ENCODE results near the gene DRC7.
A peak's percentile ranks its signal among the peaks of the same experiment; 100 is the strongest.
"Not testable (repeated sequence)": the region's sequence is repeated elsewhere in the genome, so short reads cannot be mapped to it uniquely, and the experiment has no call there.

DRC7 gene

DNA sequence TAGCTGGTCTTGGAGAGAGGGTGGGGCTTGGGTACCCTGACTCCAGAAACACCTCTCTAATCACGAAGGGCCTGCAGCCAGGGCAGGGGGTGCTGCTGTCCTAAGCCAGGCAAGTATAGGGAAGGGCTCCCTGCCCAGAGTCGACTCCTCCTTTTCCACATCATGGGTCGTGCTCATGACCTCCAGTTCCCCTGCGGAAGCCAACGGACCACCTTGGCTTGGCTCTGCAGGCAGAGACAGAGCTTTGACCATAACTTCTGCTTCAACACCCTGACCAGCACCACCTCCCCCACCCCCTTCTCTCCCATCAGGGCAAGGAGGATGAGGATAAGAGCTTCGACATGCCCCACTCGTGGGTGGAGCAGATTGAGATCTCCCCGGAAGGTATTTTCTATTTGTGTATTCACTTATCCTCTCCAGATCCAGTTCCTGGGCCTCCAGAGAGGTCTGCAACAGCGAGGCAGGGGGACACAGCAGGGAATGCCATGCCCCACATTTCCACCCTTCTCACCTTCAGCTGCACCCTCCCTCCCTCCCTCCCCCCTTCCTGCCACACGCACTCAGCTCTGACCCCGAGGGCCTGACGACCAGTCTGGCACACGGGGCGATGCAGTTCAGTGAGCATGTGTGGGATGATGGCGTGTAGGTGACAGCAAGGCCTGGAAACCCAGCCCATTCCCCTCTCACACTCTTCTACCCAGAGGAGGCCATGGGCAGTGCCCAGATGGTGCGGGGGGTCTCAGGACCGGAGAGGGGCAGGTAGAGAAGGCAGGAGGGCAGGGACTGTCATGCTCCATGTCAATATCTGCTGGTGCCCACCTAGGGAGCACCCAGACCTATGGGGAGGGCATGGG, 27.0 kb downstream of the DRC7 start:
- no peak for DNase-seq

DNA sequence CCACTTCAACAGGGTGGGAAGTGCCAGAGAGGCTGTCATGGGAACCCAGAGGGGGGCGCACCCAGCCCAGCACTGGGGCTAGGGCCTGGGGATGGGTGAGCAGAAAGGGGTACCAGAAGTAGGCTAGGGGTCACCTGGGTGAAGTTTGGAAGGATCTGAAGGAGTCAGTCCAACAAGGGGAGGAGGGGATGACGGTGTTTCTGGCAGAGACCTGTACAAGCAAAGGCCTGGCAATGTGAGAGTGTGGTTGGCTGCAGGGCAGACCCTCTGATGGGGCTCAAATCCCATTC, 27.5 kb downstream of the DRC7 start:
- DNase-seq, result no peak

DNA sequence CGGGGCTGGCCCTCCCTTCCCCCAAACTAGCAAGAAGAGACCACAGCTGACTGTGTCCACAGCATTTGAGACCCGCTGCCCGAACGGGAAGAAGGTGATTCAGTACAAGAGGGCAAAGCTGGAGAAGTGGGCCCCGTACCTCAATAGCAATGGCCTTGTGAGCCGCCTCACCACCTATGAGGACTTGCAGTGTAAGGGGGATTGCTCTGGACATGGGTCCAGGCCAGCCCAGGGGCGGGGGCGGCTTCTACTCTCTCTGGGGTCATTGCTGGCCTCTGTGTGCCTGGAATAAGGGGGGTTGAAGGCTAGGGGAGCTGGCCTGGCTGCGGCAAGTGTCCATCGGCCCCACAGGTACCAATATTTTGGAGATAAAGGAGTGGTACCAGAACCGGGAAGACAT, 28.0 kb downstream of the DRC7 start:
- DNase-seq, result no peak

DNA sequence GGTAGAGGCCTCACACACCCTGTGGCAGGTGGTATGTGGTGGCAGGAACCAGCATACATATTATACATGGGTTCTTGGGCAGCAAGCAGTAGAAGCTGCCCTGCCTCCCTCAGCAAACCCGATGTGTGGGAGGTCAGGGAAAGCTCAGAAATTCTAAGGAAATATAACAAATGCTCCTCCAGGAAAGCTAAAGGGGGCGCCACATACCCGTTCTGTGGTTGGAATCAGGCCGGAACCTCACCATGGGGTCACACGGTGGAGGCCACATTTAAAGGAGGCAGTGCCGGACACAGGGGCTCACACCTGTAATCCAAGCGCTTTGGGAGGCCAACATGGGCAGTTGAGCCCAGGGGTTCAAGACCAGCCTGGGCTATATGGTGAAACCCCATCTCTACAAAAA, 28.6 kb downstream of the DRC7 start:
- no peak for DNase-seq

DNA sequence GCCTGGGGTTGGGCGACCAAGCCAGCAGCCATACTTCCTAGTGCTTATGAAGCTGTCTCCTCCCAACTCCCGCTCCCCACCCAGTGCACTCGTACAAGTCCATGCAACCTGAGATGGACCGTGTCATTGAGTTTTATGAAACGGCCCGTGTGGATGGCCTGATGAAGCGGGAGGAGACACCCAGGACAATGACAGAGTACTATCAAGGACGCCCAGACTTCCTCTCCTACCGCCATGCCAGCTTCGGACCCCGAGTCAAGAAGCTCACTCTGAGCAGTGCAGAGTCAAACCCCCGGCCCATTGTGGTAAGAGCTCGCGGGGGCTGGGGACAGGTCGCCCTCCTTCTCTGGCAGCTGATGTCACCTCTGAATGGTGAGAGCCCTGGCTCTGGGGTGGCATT, 29.9 kb downstream of the DRC7 start:
- no peak for DNase-seq

DNA sequence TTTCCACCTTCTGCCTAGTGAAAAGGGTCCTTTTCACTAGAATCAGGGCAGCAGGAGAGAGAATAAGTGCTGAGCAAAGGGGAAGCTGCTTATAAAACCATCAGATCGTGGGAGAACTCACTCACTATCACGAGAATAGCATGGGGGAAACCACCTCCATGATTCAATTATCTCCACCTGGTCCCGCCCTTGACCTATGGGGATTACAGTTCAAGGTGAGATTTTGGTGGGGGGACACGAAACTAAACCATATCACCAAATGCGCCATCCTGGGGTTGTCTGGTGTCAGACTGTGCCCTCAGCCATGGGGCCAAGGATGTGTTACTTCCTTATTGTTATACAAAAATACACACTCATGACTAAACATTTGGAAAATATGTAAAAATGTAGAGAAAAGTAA, 30.5 kb downstream of the DRC7 start:
- no peak for DNase-seq

DNA sequence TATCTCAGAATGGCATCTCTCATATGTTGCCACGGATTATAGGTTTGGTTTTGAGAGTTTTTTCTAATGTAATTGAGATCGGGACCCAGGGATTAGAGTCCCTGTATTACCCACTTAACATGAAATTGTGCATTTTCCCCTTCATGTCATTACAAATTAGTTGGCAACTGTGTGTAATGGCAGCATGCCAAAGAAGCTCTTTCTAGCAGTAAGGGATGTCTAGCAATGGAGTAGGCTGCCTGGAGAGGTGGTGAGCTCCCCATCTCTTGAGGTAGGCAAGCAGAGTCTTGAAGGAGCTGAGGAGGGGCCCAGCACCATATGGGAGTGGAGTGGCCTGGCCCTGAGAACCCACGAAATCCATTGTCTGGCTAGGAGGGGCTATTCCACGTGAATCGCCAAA, 30.9 kb downstream of the DRC7 start:
- no peak for DNase-seq

DNA sequence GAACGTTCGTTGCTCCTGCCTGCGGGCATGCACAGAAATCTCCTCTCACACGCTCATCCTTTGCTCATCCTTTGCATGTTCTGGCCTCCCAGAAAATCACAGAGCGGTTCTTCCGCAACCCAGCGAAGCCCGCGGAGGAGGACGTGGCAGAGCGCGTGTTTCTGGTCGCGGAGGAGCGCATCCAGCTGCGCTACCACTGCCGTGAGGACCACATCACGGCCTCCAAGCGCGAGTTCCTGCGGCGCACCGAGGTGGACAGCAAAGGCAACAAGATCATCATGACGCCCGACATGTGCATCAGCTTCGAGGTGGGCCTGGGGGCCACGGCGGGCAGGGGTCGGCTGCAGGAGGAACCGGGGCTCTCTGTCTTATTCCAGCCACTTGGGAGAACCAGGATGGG, 31.4 kb downstream of the DRC7 start:
- no peak for DNase-seq

DNA sequence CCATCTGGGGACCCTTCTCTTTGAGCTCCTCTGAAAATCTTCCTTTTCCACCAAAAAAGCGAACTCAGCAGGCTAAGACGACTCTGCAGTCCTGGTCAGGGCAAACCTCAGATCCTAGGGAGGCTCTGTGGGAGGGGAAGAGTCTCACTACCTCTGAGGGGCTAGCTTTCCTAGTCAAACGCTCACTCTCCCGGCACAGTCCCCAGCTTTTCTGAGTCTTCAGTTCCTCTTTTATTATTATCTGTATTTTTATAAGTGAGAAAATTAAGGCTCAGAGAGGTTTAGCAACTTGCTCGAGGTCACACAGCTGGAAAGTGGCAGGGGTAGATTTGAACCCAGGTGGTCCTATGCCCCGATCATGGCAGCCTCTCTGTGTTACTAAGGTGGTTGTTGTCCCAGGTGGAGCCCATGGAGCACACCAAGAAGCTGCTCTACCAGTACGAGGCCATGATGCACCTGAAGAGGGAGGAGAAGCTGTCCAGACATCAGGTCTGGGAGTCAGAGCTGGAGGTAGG, 31.9 kb downstream of the DRC7 start:
- DNase-seq, result no peak

DNA sequence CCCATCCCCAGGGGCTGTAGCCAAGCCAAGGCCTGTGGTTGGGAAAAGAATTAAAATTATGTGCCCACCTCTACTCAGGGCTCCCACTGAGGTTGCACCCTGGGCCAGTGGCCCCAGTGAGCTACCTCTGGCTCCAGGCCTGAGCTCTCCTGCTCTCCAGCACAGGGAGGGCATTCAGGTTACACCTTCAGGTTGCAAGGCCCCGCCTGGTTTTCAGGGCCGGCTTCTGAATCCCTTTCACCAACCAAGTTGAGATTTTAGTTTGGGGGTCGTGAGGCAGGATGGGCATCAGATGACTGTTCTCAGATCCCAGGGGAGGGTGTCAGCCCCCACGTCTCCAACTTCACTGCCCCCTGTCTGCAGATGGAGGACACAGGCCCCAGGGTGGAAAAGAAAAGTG, 33.0 kb downstream of the DRC7 start:
- DNase-seq, result no peak

DNA sequence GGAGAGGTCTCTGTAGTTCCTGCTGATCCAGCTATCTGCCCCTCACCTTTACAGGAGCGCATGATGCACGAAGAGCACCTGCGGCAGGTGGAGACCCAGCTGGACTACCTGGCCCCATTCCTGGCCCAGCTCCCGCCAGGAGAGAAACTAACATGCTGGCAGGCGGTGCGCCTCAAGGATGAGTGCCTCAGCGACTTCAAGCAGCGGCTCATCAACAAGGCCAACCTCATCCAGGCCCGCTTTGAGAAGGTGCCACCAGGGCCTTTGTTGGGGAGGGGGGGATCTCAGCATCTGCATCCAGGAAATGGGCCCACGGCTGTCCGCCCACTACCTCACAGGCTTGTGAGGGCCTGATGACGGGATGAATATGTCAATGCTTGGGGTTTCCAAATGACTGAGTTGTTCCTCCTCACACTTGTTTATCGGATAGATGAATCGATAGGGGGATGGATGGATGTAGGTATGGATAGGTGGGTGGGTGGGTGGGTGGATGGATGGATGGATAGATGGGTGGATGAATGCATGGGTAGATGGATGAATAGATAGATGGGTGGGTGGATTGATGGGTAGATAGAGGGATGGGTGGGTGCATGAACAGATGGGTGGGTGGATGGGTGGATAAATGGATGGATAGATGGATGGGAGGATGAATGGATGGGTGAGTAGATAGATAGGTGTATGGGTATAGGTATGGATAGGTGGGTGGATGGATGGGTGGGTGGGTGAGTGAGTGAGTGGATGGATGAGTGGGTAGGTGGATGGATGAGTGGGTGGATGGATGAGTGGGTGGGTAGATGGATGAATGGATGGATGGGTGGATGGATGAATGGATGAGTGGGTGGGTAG, 34.0 kb downstream of the DRC7 start:
- DNase-seq, result no peak

DNA sequence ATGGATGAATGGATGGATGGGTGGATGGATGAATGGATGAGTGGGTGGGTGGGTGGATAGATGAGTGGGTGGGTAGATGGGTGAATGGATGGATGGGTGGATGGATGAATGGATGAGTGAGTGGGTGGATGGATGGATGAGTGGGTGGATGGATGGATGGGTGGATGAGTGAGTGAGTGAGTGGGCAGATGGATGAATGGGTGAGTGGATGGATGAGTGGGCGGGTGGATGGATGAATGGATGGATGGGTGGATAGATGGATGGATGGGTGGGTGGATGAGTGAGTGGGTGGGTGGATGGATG, 34.5 kb downstream of the DRC7 start:
- DNase-seq, result no peak

DNA sequence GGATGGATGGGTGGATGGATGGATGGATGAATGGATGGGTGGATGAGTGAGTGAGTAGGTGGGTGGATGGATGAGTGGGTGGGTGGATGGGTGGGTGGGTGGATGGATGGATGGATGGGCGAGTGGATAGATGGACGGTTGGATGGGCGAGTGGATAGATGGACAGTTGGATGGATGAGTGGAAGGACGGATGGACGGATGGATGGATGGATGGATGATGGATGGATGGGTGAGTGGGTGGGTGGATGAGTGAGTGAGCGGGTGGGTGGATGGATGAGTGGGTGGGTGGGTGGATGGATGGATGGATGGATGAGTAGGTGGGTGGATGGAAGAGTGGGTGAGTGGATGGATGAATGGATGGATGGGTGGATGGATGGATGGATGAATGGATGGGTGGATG, 35.2 kb downstream of the DRC7 start:
- DNase-seq, result not testable (repeated sequence)

DNA sequence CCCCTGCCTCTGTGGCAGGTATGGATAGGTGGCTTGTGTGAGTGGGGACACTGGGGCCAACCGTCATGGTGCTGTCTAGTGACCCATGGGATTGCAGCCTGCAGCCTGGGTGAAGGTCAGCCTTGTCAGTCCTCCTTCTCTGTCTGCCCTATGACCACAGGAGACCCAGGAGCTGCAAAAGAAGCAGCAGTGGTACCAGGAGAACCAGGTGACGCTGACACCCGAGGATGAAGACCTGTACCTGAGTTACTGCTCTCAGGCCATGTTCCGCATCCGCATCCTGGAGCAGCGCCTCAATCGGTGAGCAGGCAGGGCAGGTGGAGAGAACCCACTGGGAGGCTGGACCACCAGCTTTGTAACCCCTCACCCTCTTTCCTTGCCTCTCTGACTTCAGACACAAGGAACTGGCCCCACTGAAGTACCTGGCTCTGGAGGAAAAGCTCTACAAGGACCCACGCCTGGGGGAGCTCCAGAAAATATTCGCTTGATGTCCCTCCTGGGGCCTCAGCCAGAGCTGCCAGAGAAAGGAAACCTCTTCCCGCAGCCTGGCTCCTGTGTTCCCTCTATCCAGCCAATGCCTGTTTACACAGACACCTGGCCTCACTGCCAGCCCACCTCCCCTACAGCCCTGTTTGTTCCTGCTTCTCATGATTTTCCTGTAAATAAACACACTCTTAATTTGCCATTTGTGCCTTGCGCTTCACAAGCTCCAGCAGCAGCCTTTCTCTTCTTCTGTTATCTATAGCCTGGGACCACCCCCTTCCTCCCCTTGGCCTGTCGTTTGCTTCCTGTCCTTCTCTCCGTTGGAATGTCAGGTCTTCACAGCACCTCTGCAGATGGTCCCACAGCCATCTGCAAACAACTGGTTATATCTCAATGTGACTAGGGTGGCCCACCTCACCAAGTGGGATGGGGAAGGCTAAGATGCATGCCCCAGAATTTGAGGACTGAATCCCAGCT, 36.4 kb downstream of the DRC7 start:
- DNase-seq, result no peak

DNA sequence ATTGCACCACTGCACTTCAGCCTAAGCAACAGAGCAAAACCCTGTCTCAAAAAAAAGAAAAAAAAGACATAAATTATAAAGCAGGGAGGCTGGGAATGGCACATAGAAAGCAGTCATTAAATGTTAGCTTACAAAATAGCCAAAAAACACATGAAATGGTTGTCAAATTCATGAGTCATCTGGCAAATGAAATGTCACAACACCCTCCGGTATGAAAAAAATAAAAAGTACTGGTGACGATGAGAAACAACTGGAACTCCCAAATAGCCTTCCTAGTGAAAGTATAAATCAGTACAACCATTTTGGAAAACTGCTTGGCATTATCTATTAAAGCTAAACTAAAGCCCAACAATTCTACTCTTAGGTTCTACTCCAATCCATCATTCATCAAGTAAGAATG, 37.4 kb downstream of the DRC7 start:
- DNase-seq, result peak; percentile 9

DNA sequence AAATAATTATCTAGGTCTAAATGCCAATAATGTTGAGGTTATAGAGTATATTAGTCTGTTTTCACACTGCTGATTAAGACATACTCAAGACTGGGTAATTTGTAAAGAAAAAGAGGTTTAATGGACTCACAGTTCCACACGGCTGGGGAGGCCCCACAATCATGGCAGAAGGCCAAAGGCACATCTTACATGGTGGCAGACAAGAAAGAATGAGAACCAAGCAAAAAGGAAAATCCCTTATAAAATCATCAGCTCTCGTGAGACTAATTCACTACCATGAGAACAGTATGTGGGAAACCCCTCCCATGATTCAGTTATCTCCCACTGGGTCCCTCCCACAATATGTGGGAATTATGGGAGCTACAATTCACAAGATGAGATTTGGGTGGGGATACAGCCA, 38.1 kb downstream of the DRC7 start:
- DNase-seq, result no peak

DNA sequence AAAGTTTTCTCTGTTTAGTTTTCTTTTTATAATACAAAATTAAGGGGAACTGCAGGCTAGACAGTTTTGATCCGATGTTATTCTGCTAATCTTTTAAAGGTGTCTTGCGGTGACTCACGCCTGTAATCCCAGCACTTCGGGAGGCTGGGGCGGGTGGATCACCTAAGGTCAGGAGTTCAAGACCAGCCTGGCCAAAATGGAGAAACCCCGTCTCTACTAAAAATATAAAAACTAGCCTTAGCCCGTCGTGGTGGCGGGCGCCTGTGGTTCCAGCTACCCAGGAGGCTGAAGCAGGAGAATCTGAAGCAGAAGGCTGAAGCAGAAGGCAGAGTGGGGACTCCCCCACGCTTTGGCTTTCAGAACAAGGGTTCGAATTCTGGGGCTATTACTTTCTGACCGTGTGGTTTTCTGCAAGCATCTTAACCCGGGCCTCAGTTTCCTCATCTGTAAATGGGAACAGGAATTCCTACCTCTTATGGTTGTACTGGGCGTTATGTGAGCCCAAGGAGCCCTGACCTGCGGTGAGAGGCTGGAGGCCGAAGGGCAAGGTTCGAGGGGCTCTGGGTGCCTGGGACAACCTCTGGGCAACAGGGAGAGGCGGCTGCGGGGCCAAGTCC, 39.8 kb downstream of the DRC7 start:
- no peak for DNase-seq

DNA sequence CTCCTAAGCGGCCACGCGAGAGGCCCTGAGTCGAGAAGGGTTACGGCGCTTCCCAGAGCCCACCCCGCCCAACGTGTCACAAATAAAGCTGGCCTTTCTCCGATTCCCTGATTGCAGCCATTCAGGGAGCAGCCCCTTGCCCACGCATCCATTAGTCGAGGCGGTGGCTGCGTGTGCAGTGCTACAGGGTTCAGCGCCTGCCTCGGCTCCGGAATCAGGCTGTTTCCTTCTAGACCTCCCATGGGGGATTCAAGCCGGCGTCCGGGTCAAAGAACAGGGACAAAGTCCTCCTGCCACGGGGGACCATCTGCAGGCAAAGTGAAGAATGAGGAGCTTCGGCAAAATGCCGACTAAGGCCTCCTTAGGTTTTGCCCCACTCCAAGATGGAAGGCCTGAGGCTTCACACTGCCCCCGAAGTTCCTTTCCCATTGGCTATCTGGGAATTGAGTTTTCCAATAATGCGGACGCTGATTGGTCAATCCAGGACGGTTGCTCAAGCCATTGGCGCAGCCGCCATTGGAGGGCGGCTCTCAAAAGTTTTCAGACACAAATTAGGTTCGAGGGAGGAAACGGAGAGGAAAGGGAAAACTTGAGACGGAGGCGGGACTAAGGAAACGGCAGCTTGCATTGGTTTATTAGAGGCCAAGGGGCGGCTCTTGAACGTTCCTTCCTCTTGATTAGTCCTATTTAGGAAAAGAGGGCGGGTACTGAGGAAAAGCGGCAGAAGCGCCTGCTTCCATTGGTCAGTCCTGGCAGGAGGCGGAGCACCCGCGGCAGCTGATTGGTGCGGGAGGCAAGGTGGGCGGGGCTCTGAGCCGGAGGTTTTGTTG, 40.5 kb downstream of the DRC7 start:
- DNase-seq, result peak; percentile 100

DNA sequence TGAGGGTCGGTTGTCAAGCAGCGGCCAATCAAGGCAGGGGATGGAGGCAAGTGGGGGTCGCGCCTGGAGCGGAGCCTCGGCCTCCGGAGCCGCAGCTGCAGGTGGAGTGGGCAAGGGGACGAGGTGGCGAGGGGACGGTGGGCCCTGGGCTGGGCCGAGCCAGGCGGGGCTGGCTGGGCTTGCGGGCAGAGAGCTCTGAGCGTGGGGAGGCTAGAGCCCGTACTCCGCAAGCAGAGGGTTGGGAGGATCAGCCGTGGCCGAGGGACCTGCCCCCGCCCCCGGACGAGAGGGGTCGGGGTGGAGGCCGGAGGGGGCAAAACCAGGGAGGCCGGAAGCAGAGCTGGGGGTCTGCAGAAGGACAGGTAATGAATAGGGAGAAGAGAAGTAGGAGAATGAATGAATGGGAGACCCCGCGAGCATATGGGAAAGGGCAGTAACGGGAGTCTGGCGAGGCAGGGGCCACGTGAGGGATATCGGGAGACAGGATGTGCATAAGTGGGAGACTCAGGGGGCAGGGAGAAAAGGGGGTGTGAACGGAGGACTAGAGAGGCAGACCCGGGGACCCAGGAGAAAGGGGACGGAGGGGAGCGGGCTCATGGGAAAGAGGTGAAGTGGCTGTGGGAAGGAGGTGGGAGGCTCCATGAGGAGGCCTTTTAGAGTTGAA, 41.3 kb downstream of the DRC7 start, which contains the start of gene KATNB1:
KATNB1 (plus strand) TSS at position 16 of the 664 bp plus-strand sequence. CDS start 1,474 bp downstream, outside the sequence.
- no peak for DNase-seq

DNA sequence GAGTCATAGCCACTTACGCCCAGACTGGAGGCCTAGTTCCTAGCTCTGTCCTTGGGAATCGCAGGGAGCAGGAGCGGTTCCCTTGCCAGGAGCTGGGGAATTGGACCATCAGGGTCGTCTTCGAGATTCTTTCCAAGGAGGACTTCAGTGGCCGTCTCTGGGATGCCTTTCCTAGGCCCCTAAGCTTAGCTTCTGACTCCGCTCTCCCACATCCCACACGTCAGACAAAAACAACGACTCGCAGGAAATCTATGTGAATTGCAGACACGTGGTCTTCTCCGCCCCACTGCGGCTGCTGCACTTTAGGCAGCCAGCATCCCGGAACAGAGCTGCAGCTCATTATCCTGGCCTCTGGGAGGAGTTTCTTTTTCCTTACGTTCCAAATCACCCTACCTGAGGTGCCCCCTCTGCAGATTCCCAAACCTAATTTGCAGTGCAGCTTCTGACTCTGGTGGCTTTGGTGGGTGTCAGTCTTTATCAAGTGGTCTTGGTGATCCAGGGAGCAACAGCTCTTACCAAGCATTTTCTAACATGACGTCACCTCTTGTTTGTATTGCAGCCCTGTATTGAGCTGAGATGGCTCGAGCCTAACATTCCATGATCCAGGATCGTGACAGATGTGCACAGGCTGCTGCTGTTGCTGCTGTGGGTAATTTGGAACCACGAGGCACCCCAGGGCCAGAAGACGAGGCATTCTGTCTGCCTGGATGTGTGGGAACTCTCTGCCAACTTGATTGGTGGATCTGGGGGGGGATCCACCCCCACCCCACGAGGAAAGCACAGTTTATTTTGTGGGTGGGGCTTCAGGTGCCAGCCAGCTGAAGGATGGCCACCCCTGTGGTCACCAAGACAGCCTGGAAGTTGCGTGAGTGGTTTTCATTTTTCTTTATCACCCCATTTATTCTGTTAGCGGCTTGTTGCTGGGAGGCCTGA, 42.1 kb downstream of the DRC7 start:
- peak; percentile 78 for DNase-seq
